Stimulated activated CD4-positive, alpha-beta T cell treated with anti-CD3 and anti-CD28 coated beads, TNF-alpha, amount 100 ng/mL, for 24 hours (primary cell): ENCODE measurements around the gene ERCC4.
"Not testable (repeated sequence)": the region's sequence is repeated elsewhere in the genome, so short reads cannot be mapped to it uniquely, and the experiment has no call there.

Experiments used
- DNase-seq, 3 experiments: peaks; one replicate each; pipeline ENCODE4 v3.0.0-alpha.2; 2020; ENCODE audit warnings: low read depth in 3 of 3

ERCC4 gene

GRCh38 chr16:13919683-13920509, at the start of gene ERCC4:
Gene ERCC4 (plus strand): TSS chr16:13920154. CDS start chr16:13920166, 12 bp downstream.
- peak; percentile 95 to 98 (median 98) for DNase-seq

DNA sequence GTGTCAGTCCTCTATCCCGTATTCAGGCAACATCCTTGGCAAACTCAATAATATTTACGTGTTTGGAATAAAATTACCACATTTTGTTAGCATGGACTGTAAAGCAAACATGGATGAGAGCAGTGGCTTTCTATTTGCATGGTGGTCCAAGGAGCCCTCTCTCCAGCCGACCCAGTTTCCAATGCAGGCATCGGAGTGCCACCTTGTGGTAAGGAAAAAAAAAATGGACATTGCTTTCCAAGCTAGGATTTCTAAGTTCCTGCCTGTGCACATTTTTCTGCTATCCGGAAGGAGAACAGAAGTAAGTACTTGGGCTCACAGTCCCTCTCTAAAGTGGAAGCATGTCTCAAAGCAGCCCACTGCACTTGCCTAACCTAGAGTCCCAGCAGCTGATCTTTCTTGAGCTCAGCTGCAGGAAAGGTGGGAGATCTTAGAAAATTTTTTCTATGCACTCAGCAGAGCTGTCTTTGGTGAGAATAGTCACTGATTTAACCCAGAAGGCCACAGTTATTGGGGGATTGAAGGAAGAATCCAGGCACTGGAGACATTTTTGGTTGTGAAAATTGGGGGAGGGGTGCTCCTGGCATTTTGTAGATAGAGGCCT, 46.0 kb upstream of the ERCC4 start:
- DNase-seq: no peak

DNA sequence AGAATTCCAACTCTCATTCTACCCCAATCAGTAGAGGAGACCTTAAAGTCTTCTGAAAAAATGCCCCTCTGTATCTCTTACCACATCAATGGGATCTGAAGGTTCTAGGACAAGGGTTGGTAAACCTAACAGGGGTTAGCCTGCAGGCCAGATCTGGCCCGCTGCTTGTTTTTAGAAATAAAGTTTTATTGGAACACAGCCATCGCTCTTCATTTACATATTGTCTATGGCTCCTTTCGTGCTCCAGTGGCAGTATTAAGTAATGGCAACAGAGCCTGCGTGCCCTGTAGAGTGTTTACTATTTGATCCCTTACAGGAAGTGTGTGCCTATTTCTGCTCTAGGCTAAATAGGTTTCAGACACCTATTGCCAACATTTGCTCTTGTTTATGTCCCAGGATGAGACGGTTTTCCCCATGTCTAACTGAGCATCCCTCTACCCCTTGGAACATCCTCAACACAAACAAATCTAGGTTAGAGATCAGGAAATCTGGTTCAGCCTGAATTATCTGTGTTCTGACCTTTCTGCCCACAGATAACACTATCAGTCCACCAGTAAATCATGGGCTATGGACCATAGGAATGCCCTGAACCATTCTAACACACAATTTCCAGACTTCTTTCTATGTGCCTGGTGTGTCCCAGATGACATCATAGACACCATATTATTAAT, 44.2 kb upstream of the ERCC4 start:
- DNase-seq: no peak

GRCh38 chr16:13883276-13883675, 36.7 kb upstream of the ERCC4 start:
- DNase-seq: no peak

- no peak for DNase-seq
Measured at GRCh38 chr16:13883881-13884280, 36.1 kb upstream of the ERCC4 start.

GRCh38 chr16:13885700-13886099, 34.3 kb upstream of the ERCC4 start:
- DNase-seq: no peak

GRCh38 chr16:13886608-13887007, 33.3 kb upstream of the ERCC4 start:
- DNase-seq: no peak

DNA sequence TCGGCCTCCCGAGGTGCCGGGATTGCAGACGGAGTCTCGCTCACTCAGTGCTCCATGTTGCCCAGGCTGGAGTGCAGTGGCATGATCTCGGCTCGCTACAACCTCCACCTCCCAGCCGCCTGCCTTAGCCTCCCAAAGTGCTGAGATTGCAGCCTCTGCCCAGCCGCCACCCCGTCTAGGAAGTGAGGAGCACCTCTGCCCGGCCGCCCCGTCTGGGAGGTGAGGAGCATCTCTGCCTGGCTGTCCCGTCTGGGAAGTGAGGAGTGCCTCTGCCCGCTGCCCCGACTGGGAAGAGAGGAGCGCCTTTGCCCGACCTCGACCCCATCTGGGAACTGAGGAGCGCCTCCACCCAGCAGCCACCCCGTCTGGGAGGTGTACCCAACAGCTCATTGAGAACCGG, 30.6 kb upstream of the ERCC4 start:
- not testable (repeated sequence) for DNase-seq

DNA sequence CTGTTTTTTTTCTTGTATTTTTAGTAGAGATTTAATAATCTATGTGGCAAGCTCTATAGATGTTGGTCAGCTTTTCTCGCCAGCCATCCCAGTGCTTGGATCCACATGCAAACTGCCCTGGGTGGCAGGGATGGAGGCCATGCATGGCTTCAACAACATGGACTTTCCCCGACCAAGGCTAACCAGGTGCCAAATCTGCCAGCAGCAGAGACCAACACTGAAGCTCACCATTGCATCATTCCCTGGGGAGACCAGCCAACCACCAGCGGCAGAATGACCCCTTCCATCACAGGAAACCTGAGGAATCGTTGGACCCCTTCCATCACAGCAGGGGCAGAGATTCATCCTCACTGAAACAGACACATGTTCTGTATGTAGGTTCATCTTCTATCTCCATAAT, 27.7 kb upstream of the ERCC4 start:
- DNase-seq: no peak

DNA sequence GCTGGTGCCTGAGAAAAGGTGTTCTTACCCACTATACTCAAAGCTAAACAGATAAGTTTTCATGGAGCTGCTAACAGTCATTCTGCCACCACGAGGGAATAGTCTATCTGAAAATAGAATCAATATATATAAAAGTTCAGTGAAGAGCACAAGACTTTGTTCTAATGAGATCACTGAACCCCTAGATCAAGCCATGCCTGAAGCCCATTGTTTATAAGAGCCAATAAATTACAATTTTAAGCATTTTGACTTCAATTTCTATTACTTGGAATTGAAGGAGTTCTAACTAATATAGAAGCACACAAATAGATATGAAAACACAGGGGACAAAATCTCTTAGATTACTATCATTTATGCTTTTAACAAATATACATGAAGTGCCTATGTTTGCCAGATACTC, 24.4 kb upstream of the ERCC4 start:
- DNase-seq: no peak

DNA sequence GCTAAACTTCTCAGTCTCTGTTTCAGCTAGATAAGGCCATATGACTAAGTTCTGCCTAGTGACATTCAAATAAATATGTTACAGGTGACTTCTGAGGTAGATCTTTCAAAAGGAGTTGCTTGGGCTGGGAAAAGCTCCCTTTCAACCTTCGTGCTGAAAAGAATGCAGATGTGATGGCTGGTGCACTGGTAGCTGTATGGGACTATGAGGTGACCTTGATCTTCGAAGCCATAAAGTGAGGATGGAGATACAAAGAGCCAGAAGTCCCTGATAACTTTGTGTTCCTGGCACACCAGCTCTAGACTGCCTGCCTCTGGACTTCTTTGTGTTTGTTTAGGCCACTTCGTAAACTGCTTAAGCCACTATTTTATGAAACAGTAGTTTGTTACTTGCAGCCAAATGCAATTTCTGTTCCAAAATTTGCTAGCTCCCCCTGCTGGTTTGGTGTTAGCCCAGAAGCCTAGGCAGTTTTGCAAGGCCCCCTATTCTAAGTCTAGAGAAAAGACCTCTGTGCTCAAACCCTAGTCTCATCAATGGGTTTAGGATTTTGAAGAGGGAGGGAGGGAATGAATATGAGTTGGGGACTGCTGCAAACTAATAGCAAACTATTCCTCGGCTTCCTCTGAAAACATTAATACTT, 23.3 kb upstream of the ERCC4 start:
- no peak for DNase-seq

- DNase-seq: no peak
Measured at GRCh38 chr16:13897806-13898205, 22.1 kb upstream of the ERCC4 start.

DNA sequence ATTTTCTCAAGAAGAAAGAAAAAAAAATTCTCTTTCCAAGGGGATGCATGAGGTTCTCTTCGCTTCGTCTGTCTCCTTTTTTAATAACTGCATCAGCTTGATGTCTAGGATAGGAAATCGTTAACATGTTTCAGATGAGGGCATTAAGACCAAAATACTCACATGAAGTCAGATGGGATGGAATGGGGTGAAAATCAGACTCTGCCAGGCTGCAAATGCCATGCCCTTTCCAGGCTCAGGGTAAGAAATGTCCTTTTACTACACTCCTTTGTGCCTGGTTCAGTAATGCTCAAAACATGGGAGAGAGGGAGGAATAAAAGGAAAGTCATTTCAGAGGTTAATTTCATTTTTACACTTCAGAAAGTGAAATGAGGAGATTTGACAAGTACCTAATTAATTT, 21.7 kb upstream of the ERCC4 start:
- no peak for DNase-seq

GRCh38 chr16:13902052-13902451, 17.9 kb upstream of the ERCC4 start:
- DNase-seq: no peak

- DNase-seq: no peak
Measured at GRCh38 chr16:13902677-13903076, 17.3 kb upstream of the ERCC4 start.

GRCh38 chr16:13904179-13904691, 15.7 kb upstream of the ERCC4 start:
- DNase-seq: no peak

- DNase-seq: peak in 1 of 3 experiments; percentile 18
Measured at GRCh38 chr16:13904822-13905221, 15.1 kb upstream of the ERCC4 start.

- DNase-seq: no peak
Measured at GRCh38 chr16:13906168-13907089, 13.5 kb upstream of the ERCC4 start.

DNA sequence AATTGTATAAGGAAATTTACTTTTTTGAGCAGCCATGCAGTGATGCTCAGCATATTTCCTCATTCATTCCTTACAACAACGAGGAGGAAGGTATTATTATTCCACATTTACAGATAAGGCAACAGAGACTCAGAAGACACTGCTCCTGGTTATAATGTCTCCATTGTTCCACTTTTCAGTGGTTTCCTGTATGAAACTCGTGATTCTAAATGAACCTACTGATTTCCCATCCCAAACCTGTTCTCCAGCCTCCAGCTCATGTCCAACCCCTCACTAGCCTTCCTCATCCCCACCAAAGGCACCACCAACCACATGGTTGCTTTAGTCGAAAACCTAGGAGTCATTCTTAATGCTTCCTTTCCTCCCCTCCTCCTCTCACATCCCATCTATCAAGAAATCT, 12.5 kb upstream of the ERCC4 start:
- DNase-seq: no peak

DNA sequence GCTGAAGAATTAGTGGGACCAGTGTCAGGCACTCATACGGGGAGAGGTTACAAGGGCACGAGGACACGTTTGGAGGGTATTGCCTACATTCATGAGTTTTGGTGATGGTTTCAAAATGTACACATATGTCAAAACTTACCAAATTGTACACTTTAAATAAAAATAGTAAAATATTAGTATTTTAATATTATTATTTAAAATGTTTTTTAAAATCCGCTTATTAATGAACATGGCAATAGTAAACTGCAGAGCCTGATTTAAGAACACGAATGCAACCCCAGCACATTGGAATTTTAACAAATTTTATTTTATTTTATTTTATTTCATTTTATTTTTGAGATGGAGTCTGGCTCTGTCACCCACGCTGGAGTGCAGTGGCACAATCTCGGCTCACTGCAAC, 10.9 kb upstream of the ERCC4 start:
- no peak for DNase-seq

DNA sequence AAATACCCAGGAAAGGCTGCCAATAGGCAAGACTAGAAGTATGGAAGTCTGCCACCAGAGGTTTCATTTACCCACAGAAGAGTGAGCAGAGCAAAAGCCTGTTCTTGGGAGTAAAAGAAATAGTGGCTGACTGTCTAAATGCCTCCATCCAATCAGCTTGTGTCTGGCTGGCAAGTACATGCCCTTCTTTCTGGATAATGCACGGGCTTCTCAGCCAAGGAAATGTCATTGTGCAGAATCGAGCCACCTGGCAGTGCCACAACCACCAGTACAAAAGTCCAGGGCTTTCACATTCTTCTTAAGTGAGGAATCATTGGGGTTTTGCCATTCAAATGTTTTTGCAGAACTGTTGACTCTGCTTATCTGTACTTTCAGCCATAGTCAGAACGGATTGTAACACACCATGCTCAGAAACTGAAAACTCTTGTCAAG, 10.1 kb upstream of the ERCC4 start:
- DNase-seq: no peak
